Gastroesophageal sphincter (tissue), 4 donors: ENCODE measurements around the gene ARHGAP5. TPM values are rescaled to one million over a fixed set of nuclear protein-coding genes. Genes with fewer than 3 reads are reported as not detected.
"Not testable (repeated sequence)": the region's sequence is repeated elsewhere in the genome, so short reads cannot be mapped to it uniquely, and the experiment has no call there.

Source experiments
- ATAC-seq: fragments of 150-250 bp; one replicate; pipeline ENCODE4 v1.9.1; 2016; ENCODE audit warnings: mild to moderate bottlenecking, moderate library complexity
- H3K27ac ChIP-seq, 4 donors: fragments of 200-600 bp; sonication (generic) in 3 of 4; 1 replicate in 3 of 4; 2 replicates in 1 of 4; pipeline ENCODE4 v1.5.1; 2016 to 2019
- H3K27me3 ChIP-seq: fragments of 200-600 bp; sonication (generic); one replicate; pipeline ENCODE4 v1.5.1; 2019
- H3K36me3 ChIP-seq, 2 donors: fragments of 200-600 bp; sonication (generic); one replicate each; pipeline ENCODE4 v1.5.1; 2019; ENCODE audit warnings: control low read depth in 1 of 2
- H3K4me1 ChIP-seq, 3 donors: fragments of 200-600 bp; sonication (generic); 1 replicate in 2 of 3; 2 replicates in 1 of 3; pipeline ENCODE4 v1.5.1; 2016 to 2019; ENCODE audit warnings: control low read depth in 2 of 3
- H3K4me3 ChIP-seq, 2 donors: fragments of 200-600 bp; sonication (generic); one replicate each; pipeline ENCODE4 v1.5.1; 2019; ENCODE audit warnings: mild to moderate bottlenecking in 1 of 2, moderate library complexity in 1 of 2
- H3K9me3 ChIP-seq, 3 donors: fragments of 200-600 bp; sonication (generic); one replicate each; pipeline ENCODE4 v1.5.1; 2017 to 2019; ENCODE audit warnings: control low read depth in 2 of 3
- CTCF ChIP-seq, 4 experiments: fragments of 200-600 bp in 2 of 4; fragments of 450-650 bp in 2 of 4; sonication (generic) in 1 of 4; IDR thresholded peaks; one replicate each; pipeline ENCODE4 v1.5.1; 2017 to 2019; ENCODE audit warnings: antibody characterized with exemption in 4 of 4, mild to moderate bottlenecking in 2 of 4, moderate library complexity in 2 of 4
- EP300 ChIP-seq: sonication (generic); formaldehyde crosslinking; IDR thresholded peaks from one replicate; pipeline ENCODE4 v1.6.1; 2017; ENCODE audit warnings: antibody characterized with exemption, mild to moderate bottlenecking
- POLR2A ChIP-seq, 2 donors: fragments of 450-650 bp; IDR thresholded peaks; one replicate each; pipeline ENCODE4 v1.6.1; 2017; ENCODE audit warnings: antibody characterized with exemption in 2 of 2, mild to moderate bottlenecking in 2 of 2, moderate library complexity in 1 of 2
- POLR2AphosphoS5 ChIP-seq: sonication (generic); formaldehyde crosslinking; IDR thresholded peaks from one replicate; pipeline ENCODE4 v1.6.1; 2017; ENCODE audit warnings: antibody characterized with exemption
- WGBS, 2 donors: methylation state at CpG; one replicate each; pipeline ENCODE4 v1.1.5; 2018; ENCODE audit warnings: low coverage in 1 of 2; 5-methylcytosine and 5-hydroxymethylcytosine counted together
- total RNA-seq, 4 donors: library from RNA; depleted of rRNA; stranded (reverse); fragments of >200 nt; gene quantifications; one replicate each; pipeline ENCODE4 v1.1.0, GENCODE V29; 2016

The ARHGAP5 gene
- total RNA-seq, 4 donors from 2014 or later: 196 to 265 (median 239) TPM

- Histone ChIP-seq H3K9me3 (no peaks in the 10 kb centered on the region), H3K27me3 (no peaks in the 10 kb centered on the region), H3K4me1 (peaks cover 0 to 64% (median 4%) of the 10 kb centered on the region in 3 donors), H3K27ac (no peak overlapping the region), H3K36me3 (peaks cover 0 to 8% of the 10 kb centered on the region in 2 donors), H3K4me3 (no peak overlapping the region)
- TF ChIP-seq POLR2AphosphoS5 (no peak), EP300 (no peak), CTCF (IDR thresholded peaks at IDR 0.05) (no peak), POLR2A (IDR thresholded peaks at IDR 0.05) (no peak)
- ATAC-seq: no peak
Measured at GRCh38 chr14:32104803-32105202, 27.7 kb downstream of the ARHGAP5 start.

- 65 to 75% methylated on average over 5 to 7 of the region's 7 CpGs for WGBS, 2 donors
- Histone ChIP-seq H3K27ac (no peak overlapping the region), H3K9me3 (no peaks in the 10 kb centered on the region), H3K4me3 (no peak overlapping the region), H3K4me1 (peaks cover 3 to 64% (median 6%) of the 10 kb centered on the region in 3 donors), H3K36me3 (no peaks in the 10 kb centered on the region), H3K27me3 (no peaks in the 10 kb centered on the region)
- no peak for TF ChIP-seq POLR2AphosphoS5
- no peak for ATAC-seq
Measured at GRCh38 chr14:32109676-32110547, 32.8 kb downstream of the ARHGAP5 start.

GRCh38 chr14:32110548-32110896 lies 33.4 kb downstream of the ARHGAP5 start:
- 90% methylated on average over 2 of the region's 2 CpGs for WGBS, 2 donors

GRCh38 chr14:32121536-32121935 lies 44.4 kb downstream of the ARHGAP5 start:
- Histone ChIP-seq H3K4me3 (no peak overlapping the region), H3K27me3 (no peaks in the 10 kb centered on the region), H3K27ac (no peak overlapping the region), H3K9me3 (no peaks in the 10 kb centered on the region), H3K36me3 (no peaks in the 10 kb centered on the region), H3K4me1 (peaks cover 0 to 28% (median 6%) of the 10 kb centered on the region in 3 donors)
- TF ChIP-seq POLR2AphosphoS5 (no peak), POLR2A (IDR thresholded peaks at IDR 0.05) (no peak), EP300 (no peak), CTCF (IDR thresholded peaks at IDR 0.05) (no peak)
- no peak for ATAC-seq

More at GRCh38 chr14:32110548-32110896, 33.4 kb downstream of the ARHGAP5 start:
- Histone ChIP-seq H3K4me3 (no peak overlapping the region), H3K9me3 (no peaks in the 10 kb centered on the region), H3K36me3 (no peaks in the 10 kb centered on the region), H3K4me1 (peaks cover 3 to 60% (median 6%) of the 10 kb centered on the region in 3 donors), H3K27me3 (no peaks in the 10 kb centered on the region), H3K27ac (no peak overlapping the region)
- no peak for TF ChIP-seq CTCF (IDR thresholded peaks at IDR 0.05)
- TF ChIP-seq POLR2A (IDR thresholded peaks at IDR 0.05): no peak
- TF ChIP-seq POLR2AphosphoS5: no peak
- TF ChIP-seq EP300: no peak
- ATAC-seq: no peak

- no peak for ATAC-seq
- Histone ChIP-seq H3K4me1 (peaks cover 0 to 28% (median 6%) of the 10 kb centered on the region in 3 donors), H3K27ac (no peak overlapping the region), H3K4me3 (no peak overlapping the region), H3K9me3 (no peaks in the 10 kb centered on the region), H3K27me3 (no peaks in the 10 kb centered on the region), H3K36me3 (no peaks in the 10 kb centered on the region)
- no peak for TF ChIP-seq CTCF (IDR thresholded peaks at IDR 0.05)
- TF ChIP-seq POLR2A (IDR thresholded peaks at IDR 0.05): no peak
- TF ChIP-seq EP300: no peak
- no peak for TF ChIP-seq POLR2AphosphoS5
- WGBS, 2 donors: 92 to 94% methylated on average over 1 of the region's 1 CpG
Measured at GRCh38 chr14:32121948-32122347, 44.8 kb downstream of the ARHGAP5 start.

- H3K4me3 ChIP-seq, H3K27ac ChIP-seq, ATAC-seq, H3K27me3 ChIP-seq, H3K9me3 ChIP-seq: not testable (repeated sequence)
- WGBS, 2 donors: 50 to 100% methylated on average over 1 to 2 of the region's 13 CpGs
- peaks cover 0 to 54% (median 11%) of the 10 kb centered on the region in 3 donors for H3K4me1 ChIP-seq
- peaks cover 0 to 20% of the 10 kb centered on the region in 2 donors for H3K36me3 ChIP-seq
Measured at GRCh38 chr14:32126899-32127730, 50.0 kb downstream of the ARHGAP5 start.

GRCh38 chr14:32127731-32128654 lies 50.9 kb downstream of the ARHGAP5 start:
- peak overlapping the region in 3 of 4 donors; percentile 21 to 65 (median 64) for H3K27ac ChIP-seq
- not testable (repeated sequence) for H3K27me3 ChIP-seq, H3K9me3 ChIP-seq, ATAC-seq, H3K4me3 ChIP-seq
- H3K36me3 ChIP-seq: peaks cover 0 to 21% of the 10 kb centered on the region in 2 donors
- peaks cover 0 to 48% (median 11%) of the 10 kb centered on the region in 3 donors for H3K4me1 ChIP-seq
- 86 to 93% methylated on average over 10 to 11 of the region's 57 CpGs for WGBS, 2 donors
